Measurements from ENCODE around the gene LTA4H. TPM values are rescaled to one million over a fixed set of nuclear protein-coding genes. Genes with fewer than 3 reads are reported as not detected.
"Not testable (repeated sequence)": the region's sequence is repeated elsewhere in the genome, so short reads cannot be mapped to it uniquely, and the experiment has no call there.

Gene LTA4H
- total RNA-seq, 5 donors from 2014 or later (not counting 1 experiment from before 2014, with no cell fraction given): 50.5 to 61.6 (median 58.7) TPM

DNA sequence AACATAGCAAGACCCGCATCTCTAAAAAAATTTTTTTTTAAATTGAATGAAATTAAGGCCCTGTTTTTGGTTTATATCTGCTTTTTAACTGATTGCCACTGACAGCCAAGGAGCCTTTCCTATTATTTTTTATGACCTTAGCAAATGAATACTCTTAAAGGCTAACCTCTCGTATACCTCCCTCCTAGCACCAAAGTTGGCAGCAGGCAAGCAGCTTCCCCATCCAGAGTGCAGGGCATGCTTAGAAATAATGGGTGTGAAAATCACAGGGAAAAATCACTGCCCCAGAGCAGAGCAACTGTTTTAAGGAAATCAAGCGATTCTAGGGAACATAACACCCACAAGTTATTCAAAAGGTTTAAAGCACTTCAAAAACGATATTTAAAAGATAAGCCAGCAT, 59.9 kb downstream of the LTA4H start:
- H3K27me3 Mint-ChIP-seq: no peaks in the 10 kb centered on the region
- no peak overlapping the region for H3K4me3 Mint-ChIP-seq
- no peaks in the 10 kb centered on the region for H3K4me1 Mint-ChIP-seq
- peaks cover 3% of the 10 kb centered on the region for H3K36me3 Mint-ChIP-seq
- Histone ChIP-seq H3K4me3 (ENCODE audit: control insufficient read depth in 1 of 2, extremely low read depth in 1 of 2, low read length in 1 of 2) (no peak overlapping the region), H3K36me3 (ENCODE audit: control insufficient read depth in 2 of 2, extremely low read depth in 1 of 2, insufficient read depth in 1 of 2, low read length in 1 of 2) (peaks cover 0 to 3% of the 10 kb centered on the region in 2 donors), H3K27ac (ENCODE audit: low read length) (no peak overlapping the region), H3K27me3 (replicated peaks in 1 of 2; ENCODE audit: control insufficient read depth in 2 of 2, extremely low read depth in 1 of 2, insufficient read depth in 2 of 2, low read length in 1 of 2) (no peaks in the 10 kb centered on the region), H3K9me3 (no peaks in the 10 kb centered on the region), H3K4me1 (ENCODE audit: control insufficient read depth in 1 of 2, extremely low read depth in 1 of 2, insufficient read depth in 2 of 2, low read length in 2 of 2) (no peaks in the 10 kb centered on the region)
- WGBS (ENCODE audit: insufficient coverage): 83% methylated on average over 1 of the region's 4 CpGs
- CTCF ChIA-PET: interaction anchor here in 1 of 2 donors (0.7 to 1.1 kb wide), 2 partner anchors 54 to 57 kb away, joined by 4 read pairs; no protein-coding TSS in a partner anchor
- POLR2A ChIA-PET: no interaction called here
- no peak overlapping the region for H3K27ac Mint-ChIP-seq
- H3K9me3 Mint-ChIP-seq: no peaks in the 10 kb centered on the region
- ATAC-seq (replicated peaks in 1 of 4): no peak
- DNase-seq: no peak

DNA sequence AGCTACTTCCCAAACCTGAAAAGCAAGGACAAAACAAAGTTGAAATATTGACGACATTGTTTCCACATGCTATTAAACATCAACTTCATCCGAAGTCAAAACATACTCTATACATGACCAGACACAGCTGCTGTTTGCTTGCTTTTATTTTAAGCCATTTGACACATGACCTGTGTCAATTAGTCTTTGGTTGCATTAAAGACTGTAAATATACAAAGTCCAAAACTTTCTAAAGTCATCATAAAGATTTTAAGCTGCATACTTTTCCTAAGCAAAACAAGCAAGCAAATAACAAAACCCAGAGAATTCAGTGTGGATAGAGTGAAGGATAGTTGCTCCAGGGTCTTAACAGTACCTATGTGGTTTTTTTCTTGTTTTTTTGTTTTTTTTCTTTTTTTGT, 61.0 kb downstream of the LTA4H start:
- Histone ChIP-seq H3K4me3 (ENCODE audit: control insufficient read depth in 1 of 2, extremely low read depth in 1 of 2, low read length in 1 of 2) (no peak overlapping the region), H3K36me3 (ENCODE audit: control insufficient read depth in 2 of 2, extremely low read depth in 1 of 2, insufficient read depth in 1 of 2, low read length in 1 of 2) (peaks cover 0 to 3% of the 10 kb centered on the region in 2 donors), H3K27me3 (replicated peaks in 1 of 2; ENCODE audit: control insufficient read depth in 2 of 2, extremely low read depth in 1 of 2, insufficient read depth in 2 of 2, low read length in 1 of 2) (no peaks in the 10 kb centered on the region), H3K4me1 (ENCODE audit: control insufficient read depth in 1 of 2, extremely low read depth in 1 of 2, insufficient read depth in 2 of 2, low read length in 2 of 2) (no peaks in the 10 kb centered on the region), H3K27ac (ENCODE audit: low read length) (no peak overlapping the region), H3K9me3 (no peaks in the 10 kb centered on the region)
- no CpG with 5 or more reads among the region's 2 CpGs for WGBS (ENCODE audit: insufficient coverage)
- H3K36me3 Mint-ChIP-seq: peaks cover 3% of the 10 kb centered on the region
- no peaks in the 10 kb centered on the region for H3K27me3 Mint-ChIP-seq
- H3K27ac Mint-ChIP-seq: no peak overlapping the region
- H3K4me1 Mint-ChIP-seq: no peaks in the 10 kb centered on the region
- ChIA-PET POLR2A (no interaction called here), CTCF (interaction anchor here in 1 of 2 donors (1.1 kb wide), 1 partner anchor 56 kb away, joined by 4 read pairs; no protein-coding TSS in a partner anchor)
- DNase-seq: no peak
- no peak for ATAC-seq (replicated peaks in 1 of 4)
- H3K9me3 Mint-ChIP-seq: no peaks in the 10 kb centered on the region
- no peak overlapping the region for H3K4me3 Mint-ChIP-seq

- Histone ChIP-seq H3K27ac (ENCODE audit: low read length) (no peak overlapping the region), H3K27me3 (replicated peaks in 1 of 2; ENCODE audit: control insufficient read depth in 2 of 2, extremely low read depth in 1 of 2, insufficient read depth in 2 of 2, low read length in 1 of 2) (no peaks in the 10 kb centered on the region), H3K9me3 (no peaks in the 10 kb centered on the region), H3K4me3 (ENCODE audit: control insufficient read depth in 1 of 2, extremely low read depth in 1 of 2, low read length in 1 of 2) (no peak overlapping the region), H3K4me1 (ENCODE audit: control insufficient read depth in 1 of 2, extremely low read depth in 1 of 2, insufficient read depth in 2 of 2, low read length in 2 of 2) (no peaks in the 10 kb centered on the region), H3K36me3 (ENCODE audit: control insufficient read depth in 2 of 2, extremely low read depth in 1 of 2, insufficient read depth in 1 of 2, low read length in 1 of 2) (peaks cover 0 to 3% of the 10 kb centered on the region in 2 donors)
- no peaks in the 10 kb centered on the region for H3K9me3 Mint-ChIP-seq
- WGBS (ENCODE audit: insufficient coverage): 0% methylated on average over 1 of the region's 4 CpGs
- DNase-seq (no peak), ATAC-seq (replicated peaks in 1 of 4) (no peak)
- CTCF ChIA-PET: interaction anchor here (0.6 to 0.7 kb wide), 2 partner anchors 7 to 1936 kb away, joined by 4 read pairs; no protein-coding TSS in a partner anchor
- H3K36me3 Mint-ChIP-seq: peaks cover 3% of the 10 kb centered on the region
- no peaks in the 10 kb centered on the region for H3K4me1 Mint-ChIP-seq
- no peaks in the 10 kb centered on the region for H3K27me3 Mint-ChIP-seq
- no peak overlapping the region for H3K27ac Mint-ChIP-seq
- H3K4me3 Mint-ChIP-seq: no peak overlapping the region
- POLR2A ChIA-PET: no interaction called here
Measured at GRCh38 chr12:95972832-95973456, 62.4 kb downstream of the LTA4H start.

DNA sequence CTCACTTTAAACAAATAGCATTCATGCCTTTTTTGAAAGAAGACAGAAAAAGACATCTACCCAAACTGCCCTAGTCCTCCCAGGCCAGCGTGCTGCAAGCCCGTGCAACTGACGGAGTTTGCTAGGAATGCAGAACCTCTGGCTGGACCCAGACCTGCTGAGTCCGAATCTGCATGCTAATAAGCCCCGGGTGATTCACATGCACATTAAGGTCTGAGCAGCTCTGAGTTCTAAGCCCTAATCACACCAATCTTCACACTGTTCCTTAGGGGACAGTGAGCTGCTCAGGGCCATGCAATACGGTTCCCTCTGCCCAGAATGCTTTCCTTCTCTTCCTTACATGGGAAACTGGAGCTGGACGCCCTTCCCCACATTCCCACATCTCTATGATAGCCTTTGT, 64.5 kb downstream of the LTA4H start:
- H3K4me1 Mint-ChIP-seq: no peaks in the 10 kb centered on the region

DNA sequence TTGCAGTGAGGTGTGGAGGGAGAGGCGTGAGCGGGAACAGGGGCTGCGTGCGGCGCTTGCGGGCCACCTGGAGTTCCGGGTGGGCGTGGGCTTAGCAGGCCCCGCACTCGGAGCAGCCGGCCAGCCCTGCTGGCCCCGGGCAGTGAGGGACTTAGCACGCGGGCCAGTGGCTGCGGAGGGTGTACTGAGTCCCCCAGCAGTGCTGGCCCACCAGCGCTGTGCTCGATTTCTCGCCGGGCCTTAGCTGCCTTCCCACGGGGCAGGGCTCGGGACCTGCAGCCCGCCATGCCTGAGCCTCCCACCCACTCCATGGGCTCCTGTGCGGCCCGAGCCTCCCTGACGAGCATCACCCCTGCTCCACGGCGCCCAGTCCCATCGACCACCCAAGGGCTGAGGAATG, 66.3 kb downstream of the LTA4H start:
- H3K27ac ChIP-seq (ENCODE audit: low read length); H3K4me1 Mint-ChIP-seq; H3K27me3 ChIP-seq (replicated peaks in 1 of 2; ENCODE audit: control insufficient read depth in 2 of 2, extremely low read depth in 1 of 2, insufficient read depth in 2 of 2, low read length in 1 of 2); H3K4me1 ChIP-seq (ENCODE audit: control insufficient read depth in 1 of 2, extremely low read depth in 1 of 2, insufficient read depth in 2 of 2, low read length in 2 of 2); H3K27ac Mint-ChIP-seq; CTCF ChIA-PET; H3K36me3 Mint-ChIP-seq; H3K9me3 Mint-ChIP-seq; DNase-seq; ATAC-seq (replicated peaks in 1 of 4); H3K4me3 Mint-ChIP-seq; H3K27me3 Mint-ChIP-seq; H3K9me3 ChIP-seq; H3K36me3 ChIP-seq (ENCODE audit: control insufficient read depth in 2 of 2, extremely low read depth in 1 of 2, insufficient read depth in 1 of 2, low read length in 1 of 2); H3K4me3 ChIP-seq (ENCODE audit: control insufficient read depth in 1 of 2, extremely low read depth in 1 of 2, low read length in 1 of 2); POLR2A ChIA-PET: not testable (repeated sequence)
- WGBS (ENCODE audit: insufficient coverage): 97% methylated on average over 15 of the region's 28 CpGs

More for the DNA sequence above, 64.5 kb downstream of the LTA4H start:
- no peak overlapping the region for H3K4me3 ChIP-seq (ENCODE audit: control insufficient read depth in 1 of 2, extremely low read depth in 1 of 2, low read length in 1 of 2)
- no peak overlapping the region for H3K27ac Mint-ChIP-seq
- DNase-seq (no peak), ATAC-seq (replicated peaks in 1 of 4) (no peak)
- POLR2A ChIA-PET: interaction anchor here in 1 of 2 donors (0.7 kb wide), 1 partner anchor 332 kb away, joined by 10 read pairs; no protein-coding TSS in a partner anchor
- no peaks in the 10 kb centered on the region for H3K4me1 ChIP-seq (ENCODE audit: control insufficient read depth in 1 of 2, extremely low read depth in 1 of 2, insufficient read depth in 2 of 2, low read length in 2 of 2)
- WGBS (ENCODE audit: insufficient coverage): 85% methylated on average over 5 of the region's 7 CpGs
- H3K27ac ChIP-seq (ENCODE audit: low read length): no peak overlapping the region
- H3K9me3 Mint-ChIP-seq: no peaks in the 10 kb centered on the region
- no peaks in the 10 kb centered on the region for H3K27me3 ChIP-seq (replicated peaks in 1 of 2; ENCODE audit: control insufficient read depth in 2 of 2, extremely low read depth in 1 of 2, insufficient read depth in 2 of 2, low read length in 1 of 2)
- peaks cover 0 to 3% of the 10 kb centered on the region in 2 donors for H3K36me3 ChIP-seq (ENCODE audit: control insufficient read depth in 2 of 2, extremely low read depth in 1 of 2, insufficient read depth in 1 of 2, low read length in 1 of 2)
- CTCF ChIA-PET: no interaction called here
- H3K27me3 Mint-ChIP-seq: no peaks in the 10 kb centered on the region
- no peak overlapping the region for H3K4me3 Mint-ChIP-seq
- no peaks in the 10 kb centered on the region for H3K9me3 ChIP-seq
- peaks cover 8% of the 10 kb centered on the region for H3K36me3 Mint-ChIP-seq

- Histone ChIP-seq H3K9me3 (no peaks in the 10 kb centered on the region), H3K4me1 (ENCODE audit: control insufficient read depth in 1 of 2, extremely low read depth in 1 of 2, insufficient read depth in 2 of 2, low read length in 2 of 2) (no peaks in the 10 kb centered on the region), H3K36me3 (ENCODE audit: control insufficient read depth in 2 of 2, extremely low read depth in 1 of 2, insufficient read depth in 1 of 2, low read length in 1 of 2) (no peaks in the 10 kb centered on the region), H3K27me3 (replicated peaks in 1 of 2; ENCODE audit: control insufficient read depth in 2 of 2, extremely low read depth in 1 of 2, insufficient read depth in 2 of 2, low read length in 1 of 2) (no peaks in the 10 kb centered on the region), H3K27ac (ENCODE audit: low read length) (no peak overlapping the region), H3K4me3 (ENCODE audit: control insufficient read depth in 1 of 2, extremely low read depth in 1 of 2, low read length in 1 of 2) (no peak overlapping the region)
- Mint-ChIP-seq H3K27ac (no peak overlapping the region), H3K4me1 (no peaks in the 10 kb centered on the region), H3K4me3 (no peak overlapping the region), H3K9me3 (no peaks in the 10 kb centered on the region), H3K36me3 (peaks cover 8% of the 10 kb centered on the region), H3K27me3 (no peaks in the 10 kb centered on the region)
- POLR2A ChIA-PET: no interaction called here
- WGBS (ENCODE audit: insufficient coverage): 100% methylated on average over 1 of the region's 2 CpGs
- CTCF ChIA-PET: no interaction called here
- DNase-seq (no peak), ATAC-seq (replicated peaks in 1 of 4) (no peak)
Measured at GRCh38 chr12:95967301-95967700, 68.1 kb downstream of the LTA4H start.

All from T-cell (primary cell).